HepG2 (cell line): ENCODE data around the gene CHCHD6. TPM values are rescaled to one million over a fixed set of nuclear protein-coding genes. Genes with fewer than 3 reads are reported as not detected.

Source experiments
- ELF1 ChIP-seq: sonication (generic); formaldehyde crosslinking; IDR thresholded peaks from 2 replicates; pipeline ENCODE4 v1.4.0; 2020; ENCODE audit warnings: missing genetic modification reagents
- ETV5 ChIP-seq: IDR thresholded peaks from 2 replicates; pipeline ENCODE4 v1.6.1; 2018; ENCODE audit warnings: missing biosample characterization, missing genetic modification reagents, inconsistent platforms, borderline replicate concordance
- HDAC2 ChIP-seq: sonication (generic); formaldehyde crosslinking; IDR thresholded peaks from 2 replicates; pipeline ENCODE4 v1.4.0; 2020; ENCODE audit warnings: missing genetic modification reagents
- HHEX ChIP-seq: IDR thresholded peaks from 2 replicates; pipeline ENCODE4 v1.6.1; 2016; ENCODE audit warnings: control low read depth
- HOXA9 ChIP-seq: sonication (generic); formaldehyde crosslinking; IDR thresholded peaks from 2 replicates; pipeline ENCODE4 v1.8.1; 2022; ENCODE audit warnings: missing genetic modification reagents, mild to moderate bottlenecking, moderate library complexity, borderline replicate concordance
- KAT7 ChIP-seq: IDR thresholded peaks from 2 replicates; pipeline ENCODE4 v1.6.1; 2018; ENCODE audit warnings: borderline replicate concordance, missing compliant biosample characterization
- KLF15 ChIP-seq: sonication (generic); formaldehyde crosslinking; IDR thresholded peaks from 2 replicates; pipeline ENCODE4 v1.8.1; 2023; ENCODE audit warnings: borderline replicate concordance, mild to moderate bottlenecking, inconsistent platforms, missing genetic modification reagents, mixed read lengths
- NAIF1 ChIP-seq: sonication (generic); formaldehyde crosslinking; IDR thresholded peaks from 2 replicates; pipeline ENCODE4 v1.5.0; 2020; ENCODE audit warnings: mild to moderate bottlenecking, missing genetic modification reagents, borderline replicate concordance
- PPARG ChIP-seq: conservative IDR thresholded peaks from 2 replicates; pipeline ENCODE4 v1.6.1; 2016; ENCODE audit warnings: missing biosample characterization, missing genetic modification reagents
- RBM39 ChIP-seq: fragments of 200-400 bp; formaldehyde crosslinking; IDR thresholded peaks from one replicate; pipeline ENCODE4 v1.6.1; 2018; ENCODE audit warnings: antibody characterized with exemption, mild to moderate bottlenecking, low read depth, low read length; ENCODE audit not compliant: poor library complexity, severe bottlenecking
- SIN3A ChIP-seq: IDR thresholded peaks from 2 replicates; pipeline ENCODE4 v1.6.1; 2011; ENCODE audit warnings: low read depth, mild to moderate bottlenecking, control low read depth, low read length, borderline replicate concordance
- ZNF10 ChIP-seq: sonication (generic); formaldehyde crosslinking; IDR thresholded peaks from 2 replicates; pipeline ENCODE4 v1.4.0; 2020; ENCODE audit warnings: mild to moderate bottlenecking, low read depth, missing genetic modification reagents, borderline replicate concordance
- ZNF274 ChIP-seq: sonication (generic); formaldehyde crosslinking; IDR thresholded peaks from 2 replicates; pipeline ENCODE4 v1.5.1; 2020; ENCODE audit warnings: mild to moderate bottlenecking, missing genetic modification reagents
- ZNF629 ChIP-seq: sonication (generic); formaldehyde crosslinking; conservative IDR thresholded peaks from 2 replicates; pipeline ENCODE4 v1.5.0; 2020; ENCODE audit warnings: missing genetic modification reagents
- ZNF772 ChIP-seq: sonication (generic); formaldehyde crosslinking; IDR thresholded peaks from 2 replicates; pipeline ENCODE4 v1.5.0; 2020; ENCODE audit warnings: mild to moderate bottlenecking, missing genetic modification reagents
- ZNF790 ChIP-seq: sonication (generic); formaldehyde crosslinking; IDR thresholded peaks from 2 replicates; pipeline ENCODE4 v1.8.0; 2022; ENCODE audit warnings: missing genetic modification reagents, mild to moderate bottlenecking, borderline replicate concordance
- ZNF883 ChIP-seq: sonication (generic); formaldehyde crosslinking; IDR thresholded peaks from 2 replicates; pipeline ENCODE4 v1.5.1; 2020; ENCODE audit warnings: mild to moderate bottlenecking, missing genetic modification reagents; ENCODE audit errors: not compliant biosample characterization
- ZSCAN22 ChIP-seq: sonication (generic); formaldehyde crosslinking; IDR thresholded peaks from 2 replicates; pipeline ENCODE4 v1.4.0; 2020; ENCODE audit warnings: mild to moderate bottlenecking, missing genetic modification reagents
- polyA plus RNA-seq, 8 experiments: library from polyadenylated mRNA; depleted of rRNA in 3 of 8; stranded (reverse) in 7 of 8; unstranded in 1 of 8; fragments of >200 nt; fragmentation: Illumina TruSeq in 4 of 8; extraction: Trizol in 4 of 8; gene quantifications; 2 replicates each; pipeline versions ENCODE4 v1.2.1 to v1.2.3, GENCODE V29; 2011 to 2016; ENCODE audit warnings: low read depth in 4 of 8, missing spikeins in 1 of 8, mixed read lengths in 1 of 8; ENCODE audit not compliant: insufficient read depth in 1 of 8
- total RNA-seq, 5 experiments: library from RNA; depleted of rRNA; stranded (reverse); fragments of >200 nt; fragmentation: Illumina TruSeq; extraction: Trizol; gene quantifications; 2 replicates each; pipeline ENCODE4 v1.2.3, GENCODE V29; 2016; ENCODE audit warnings: low read depth in 1 of 5
- TF ChIP-seq, protein P1 (sequence below): sonication (generic); formaldehyde crosslinking; IDR thresholded peaks from 2 replicates; pipeline ENCODE4 v1.5.1; 2020; ENCODE audit warnings: mild to moderate bottlenecking, missing genetic modification reagents, borderline replicate concordance
- TF ChIP-seq, protein P2 (sequence below): sonication (generic); formaldehyde crosslinking; IDR thresholded peaks from 2 replicates; pipeline ENCODE4 v1.5.0; 2020; ENCODE audit warnings: missing genetic modification reagents
- TF ChIP-seq, protein P3 (sequence below): sonication (generic); formaldehyde crosslinking; IDR thresholded peaks from 2 replicates; pipeline ENCODE4 v1.4.0; 2020; ENCODE audit warnings: low read depth, mild to moderate bottlenecking, missing genetic modification reagents

The CHCHD6 gene
- total and polyA plus RNA-seq, 2 of the 13 experiments (the other 11 are each of a cell fraction or from before 2014, with no cell fraction given): 20.3 to 20.8 TPM

DNA sequence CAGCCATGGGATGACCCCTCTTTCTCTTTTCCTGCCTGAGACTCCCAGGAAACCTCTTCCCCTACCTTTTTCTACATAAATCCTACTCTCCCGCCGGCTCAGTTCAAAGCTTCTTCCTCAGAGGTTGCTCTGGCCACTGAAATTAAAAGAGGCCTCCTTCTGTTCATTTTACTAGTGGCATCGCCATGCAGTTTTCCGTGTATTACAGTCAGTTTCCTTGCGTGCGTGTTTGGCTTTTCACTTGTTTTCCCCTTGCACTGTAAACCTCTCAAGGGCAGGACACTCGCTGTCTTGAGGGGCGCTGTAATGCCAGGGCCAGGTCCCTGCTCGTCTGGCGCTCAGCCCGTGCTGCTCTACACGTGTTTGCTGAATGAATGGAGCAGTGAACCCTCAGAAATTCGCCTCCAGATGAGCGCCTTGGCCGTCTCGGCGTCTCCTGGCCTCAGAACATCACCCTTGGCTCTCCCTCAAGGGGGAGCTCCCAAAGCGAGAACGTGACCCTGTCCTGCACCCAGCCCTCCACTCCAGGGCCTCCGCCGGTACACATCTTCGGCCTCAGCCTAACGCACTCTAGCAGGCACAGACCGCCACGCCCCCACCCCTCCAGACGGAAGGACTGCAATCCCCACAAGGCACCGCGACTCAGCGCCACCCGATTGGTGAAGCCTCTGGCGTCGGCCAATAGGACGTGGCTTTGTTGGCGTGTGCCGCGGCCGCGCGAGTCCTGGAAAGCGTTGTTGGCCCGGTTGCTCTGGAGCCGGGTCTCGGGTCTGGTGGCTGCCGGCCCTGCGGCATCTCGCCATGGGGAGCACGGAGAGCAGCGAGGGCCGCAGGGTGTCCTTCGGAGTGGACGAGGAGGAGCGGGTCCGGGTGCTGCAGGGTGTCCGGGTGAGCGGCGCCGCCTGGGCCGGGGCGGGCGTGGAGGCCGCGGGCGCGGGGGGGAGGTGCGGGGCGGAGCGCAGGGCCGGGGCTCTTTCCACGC, at the start of gene CHCHD6 (continued):
- TF ChIP-seq, protein P1, sequence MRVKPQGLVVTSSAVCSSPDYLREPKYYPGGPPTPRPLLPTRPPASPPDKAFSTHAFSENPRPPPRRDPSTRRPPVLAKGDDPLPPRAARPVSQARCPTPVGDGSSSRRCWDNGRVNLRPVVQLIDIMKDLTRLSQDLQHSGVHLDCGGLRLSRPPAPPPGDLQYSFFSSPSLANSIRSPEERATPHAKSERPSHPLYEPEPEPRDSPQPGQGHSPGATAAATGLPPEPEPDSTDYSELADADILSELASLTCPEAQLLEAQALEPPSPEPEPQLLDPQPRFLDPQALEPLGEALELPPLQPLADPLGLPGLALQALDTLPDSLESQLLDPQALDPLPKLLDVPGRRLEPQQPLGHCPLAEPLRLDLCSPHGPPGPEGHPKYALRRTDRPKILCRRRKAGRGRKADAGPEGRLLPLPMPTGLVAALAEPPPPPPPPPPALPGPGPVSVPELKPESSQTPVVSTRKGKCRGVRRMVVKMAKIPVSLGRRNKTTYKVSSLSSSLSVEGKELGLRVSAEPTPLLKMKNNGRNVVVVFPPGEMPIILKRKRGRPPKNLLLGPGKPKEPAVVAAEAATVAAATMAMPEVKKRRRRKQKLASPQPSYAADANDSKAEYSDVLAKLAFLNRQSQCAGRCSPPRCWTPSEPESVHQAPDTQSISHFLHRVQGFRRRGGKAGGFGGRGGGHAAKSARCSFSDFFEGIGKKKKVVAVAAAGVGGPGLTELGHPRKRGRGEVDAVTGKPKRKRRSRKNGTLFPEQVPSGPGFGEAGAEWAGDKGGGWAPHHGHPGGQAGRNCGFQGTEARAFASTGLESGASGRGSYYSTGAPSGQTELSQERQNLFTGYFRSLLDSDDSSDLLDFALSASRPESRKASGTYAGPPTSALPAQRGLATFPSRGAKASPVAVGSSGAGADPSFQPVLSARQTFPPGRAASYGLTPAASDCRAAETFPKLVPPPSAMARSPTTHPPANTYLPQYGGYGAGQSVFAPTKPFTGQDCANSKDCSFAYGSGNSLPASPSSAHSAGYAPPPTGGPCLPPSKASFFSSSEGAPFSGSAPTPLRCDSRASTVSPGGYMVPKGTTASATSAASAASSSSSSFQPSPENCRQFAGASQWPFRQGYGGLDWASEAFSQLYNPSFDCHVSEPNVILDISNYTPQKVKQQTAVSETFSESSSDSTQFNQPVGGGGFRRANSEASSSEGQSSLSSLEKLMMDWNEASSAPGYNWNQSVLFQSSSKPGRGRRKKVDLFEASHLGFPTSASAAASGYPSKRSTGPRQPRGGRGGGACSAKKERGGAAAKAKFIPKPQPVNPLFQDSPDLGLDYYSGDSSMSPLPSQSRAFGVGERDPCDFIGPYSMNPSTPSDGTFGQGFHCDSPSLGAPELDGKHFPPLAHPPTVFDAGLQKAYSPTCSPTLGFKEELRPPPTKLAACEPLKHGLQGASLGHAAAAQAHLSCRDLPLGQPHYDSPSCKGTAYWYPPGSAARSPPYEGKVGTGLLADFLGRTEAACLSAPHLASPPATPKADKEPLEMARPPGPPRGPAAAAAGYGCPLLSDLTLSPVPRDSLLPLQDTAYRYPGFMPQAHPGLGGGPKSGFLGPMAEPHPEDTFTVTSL (CRISPR knock-in tag): no peak
- 0 out of 2 replicates have a peak, but pooled peaks have one; percentile 13 for TF ChIP-seq ETV5 (CRISPR knock-in tag)
- peak; percentile 81 for TF ChIP-seq SIN3A
- TF ChIP-seq ZNF883: peak; percentile 65
- TF ChIP-seq, protein P2, sequence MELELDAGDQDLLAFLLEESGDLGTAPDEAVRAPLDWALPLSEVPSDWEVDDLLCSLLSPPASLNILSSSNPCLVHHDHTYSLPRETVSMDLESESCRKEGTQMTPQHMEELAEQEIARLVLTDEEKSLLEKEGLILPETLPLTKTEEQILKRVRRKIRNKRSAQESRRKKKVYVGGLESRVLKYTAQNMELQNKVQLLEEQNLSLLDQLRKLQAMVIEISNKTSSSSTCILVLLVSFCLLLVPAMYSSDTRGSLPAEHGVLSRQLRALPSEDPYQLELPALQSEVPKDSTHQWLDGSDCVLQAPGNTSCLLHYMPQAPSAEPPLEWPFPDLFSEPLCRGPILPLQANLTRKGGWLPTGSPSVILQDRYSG (CRISPR knock-in tag): no peak
- TF ChIP-seq ZNF274: peak; percentile 33; the same call in 1 of the 2 replicates
- TF ChIP-seq ZNF790 (CRISPR knock-in tag): no peak
- no peak for TF ChIP-seq HHEX (CRISPR knock-in tag)
- TF ChIP-seq ZSCAN22 (CRISPR knock-in tag): no peak
- TF ChIP-seq HOXA9 (CRISPR knock-in tag): no peak
- no peak for TF ChIP-seq KAT7 (CRISPR knock-in tag)
- peak; percentile 74 for TF ChIP-seq ZNF772 (CRISPR knock-in tag)
- peak; percentile 23 for TF ChIP-seq RBM39
- peak; percentile 77 for TF ChIP-seq ELF1 (CRISPR knock-in tag)
- TF ChIP-seq, protein P3, sequence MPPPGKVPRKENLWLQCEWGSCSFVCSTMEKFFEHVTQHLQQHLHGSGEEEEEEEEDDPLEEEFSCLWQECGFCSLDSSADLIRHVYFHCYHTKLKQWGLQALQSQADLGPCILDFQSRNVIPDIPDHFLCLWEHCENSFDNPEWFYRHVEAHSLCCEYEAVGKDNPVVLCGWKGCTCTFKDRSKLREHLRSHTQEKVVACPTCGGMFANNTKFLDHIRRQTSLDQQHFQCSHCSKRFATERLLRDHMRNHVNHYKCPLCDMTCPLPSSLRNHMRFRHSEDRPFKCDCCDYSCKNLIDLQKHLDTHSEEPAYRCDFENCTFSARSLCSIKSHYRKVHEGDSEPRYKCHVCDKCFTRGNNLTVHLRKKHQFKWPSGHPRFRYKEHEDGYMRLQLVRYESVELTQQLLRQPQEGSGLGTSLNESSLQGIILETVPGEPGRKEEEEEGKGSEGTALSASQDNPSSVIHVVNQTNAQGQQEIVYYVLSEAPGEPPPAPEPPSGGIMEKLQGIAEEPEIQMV (CRISPR knock-in tag): no peak
- no peak for TF ChIP-seq KLF15
- TF ChIP-seq HDAC2: peak; percentile 71; the same call in 1 of the 2 replicates
- TF ChIP-seq ZNF629 (CRISPR knock-in tag): no peak
- no peak for TF ChIP-seq PPARG (CRISPR knock-in tag)
- no peak for TF ChIP-seq ZNF10 (CRISPR knock-in tag)
- TF ChIP-seq NAIF1 (CRISPR knock-in tag): 0 out of 2 replicates have a peak, but pooled peaks have one; percentile 49
